SK-N-MC (cell line): ENCODE data around the gene MAN2A2.
A peak's percentile ranks its signal among the peaks of the same experiment; 100 is the strongest.
"Not testable (repeated sequence)": the region's sequence is repeated elsewhere in the genome, so short reads cannot be mapped to it uniquely, and the experiment has no call there.

Experiments
- DNase-seq: peaks from one replicate; pipeline ENCODE4 v3.0.0-alpha.2; 2011; ENCODE audit warnings: low read depth, low spot score
- H3K27ac ChIP-seq: fragments of 200-600 bp; sonication (generic); 2 replicates; pipeline ENCODE4 v1.5.1; 2016; ENCODE audit warnings: mixed run types
- H3K36me3 ChIP-seq: fragments of 200-600 bp; sonication (generic); 2 replicates; pipeline ENCODE4 v1.6.1; 2017; ENCODE audit warnings: antibody characterized with exemption, low read length, mixed read lengths; ENCODE audit not compliant: insufficient read depth
- H3K4me3 ChIP-seq: fragments of 200-600 bp; sonication (generic); 2 replicates; pipeline ENCODE4 v1.5.1; 2016
- H3K9ac ChIP-seq: fragments of 200-600 bp; sonication (generic); 2 replicates; pipeline ENCODE4 v1.8.0; 2017; ENCODE audit warnings: mixed run types, mixed read lengths; ENCODE audit not compliant: insufficient read length
- H3K9me3 ChIP-seq: fragments of 200-600 bp; sonication (generic); 2 replicates; pipeline ENCODE4 v1.6.1; 2017; ENCODE audit warnings: low read depth, mild to moderate bottlenecking, antibody characterized with exemption, low read length, moderate library complexity, mixed read lengths
- EZH2 ChIP-seq: fragments of 200-600 bp; sonication (generic); IDR thresholded peaks from one replicate; pipeline ENCODE4 v1.6.1; 2017; ENCODE audit warnings: antibody characterized with exemption
- FOXP2 ChIP-seq: optimal IDR thresholded peaks from 2 replicates; pipeline ENCODE3; 2011; ENCODE audit warnings: mild to moderate bottlenecking, moderate library complexity; ENCODE audit not compliant: insufficient read depth; ENCODE audit errors: extremely low read length, control extremely low read depth
- POLR2AphosphoS5 ChIP-seq: IDR thresholded peaks from 2 replicates; pipeline ENCODE4 v1.6.1; 2012; ENCODE audit warnings: mild to moderate bottlenecking, low read depth, low read length, borderline replicate concordance

MAN2A2 gene

GRCh38 chr15:90903733-90904536, 833 bp downstream of the MAN2A2 start:
- peak overlapping the region; percentile 86 for H3K9ac ChIP-seq
- no peaks in the 10 kb centered on the region for H3K9me3 ChIP-seq
- no peak for DNase-seq
- peak overlapping the region; percentile 62 for H3K27ac ChIP-seq
- H3K4me3 ChIP-seq, result peak overlapping the region; percentile 95
- peaks cover 31% of the 10 kb centered on the region for H3K36me3 ChIP-seq
- TF ChIP-seq EZH2, result no peak
- TF ChIP-seq POLR2AphosphoS5, result no peak
- TF ChIP-seq FOXP2, result no peak

DNA sequence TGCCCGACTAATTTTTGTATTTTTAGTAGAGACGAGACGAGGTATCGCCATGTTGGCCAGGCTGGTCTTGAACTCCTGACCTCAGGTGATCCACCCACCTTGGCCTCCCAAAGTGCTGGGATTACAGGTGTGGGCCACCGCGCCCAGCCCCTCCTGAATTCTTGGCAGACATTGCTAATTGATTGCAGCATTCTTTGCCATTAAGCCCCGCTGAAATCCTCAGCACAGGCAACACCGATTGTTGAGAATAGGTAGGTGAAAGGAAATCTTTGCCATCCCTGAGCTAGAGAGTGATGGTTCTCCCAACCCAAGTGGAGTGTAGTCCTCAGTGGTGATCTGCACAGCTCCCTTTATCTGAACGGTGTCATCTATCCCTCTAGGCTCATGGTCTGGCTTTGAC, 1.6 kb downstream of the MAN2A2 start:
- peaks cover 35% of the 10 kb centered on the region for H3K36me3 ChIP-seq
- no peak overlapping the region for H3K9ac ChIP-seq
- no peak overlapping the region for H3K4me3 ChIP-seq
- H3K27ac ChIP-seq, result no peak overlapping the region
- no peaks in the 10 kb centered on the region for H3K9me3 ChIP-seq
- TF ChIP-seq FOXP2 (no peak), POLR2AphosphoS5 (no peak), EZH2 (no peak)
- no peak for DNase-seq

DNA sequence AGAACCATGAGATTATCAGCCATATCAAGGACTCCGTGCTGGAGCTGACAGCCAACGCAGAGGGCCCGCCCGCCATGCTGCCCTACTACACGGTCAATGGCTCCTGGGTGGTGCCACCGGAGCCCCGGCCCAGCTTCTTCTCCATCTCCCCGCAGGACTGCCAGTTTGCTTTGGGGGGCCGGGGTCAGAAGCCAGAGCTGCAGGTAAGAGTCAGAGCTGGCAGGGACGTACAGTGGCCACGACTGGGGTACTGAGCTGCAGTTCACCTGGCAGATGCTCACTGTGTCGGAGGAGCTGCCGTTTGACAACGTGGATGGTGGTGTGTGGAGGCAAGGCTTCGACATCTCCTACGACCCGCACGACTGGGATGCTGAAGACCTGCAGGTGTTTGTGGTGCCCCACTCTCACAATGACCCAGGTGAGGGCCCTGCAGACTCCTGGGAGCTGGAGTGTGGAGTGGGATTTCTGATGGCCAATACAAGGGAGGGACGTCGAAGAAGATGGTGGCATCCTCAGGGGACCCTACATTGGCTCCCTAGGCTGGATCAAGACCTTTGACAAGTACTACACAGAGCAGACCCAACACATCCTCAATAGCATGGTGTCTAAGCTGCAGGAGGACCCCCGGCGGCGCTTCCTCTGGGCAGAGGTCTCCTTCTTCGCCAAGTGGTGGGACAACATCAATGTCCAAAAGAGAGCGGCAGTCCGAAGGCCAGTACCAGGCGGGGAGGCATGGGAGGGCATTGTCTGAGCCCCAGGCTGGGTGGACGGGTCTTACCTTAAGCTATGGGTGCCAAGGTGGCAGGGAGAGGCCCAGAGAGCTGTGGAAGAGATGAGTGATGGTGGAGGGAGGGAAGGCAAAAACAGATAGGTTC, 2.4 kb downstream of the MAN2A2 start:
- Histone ChIP-seq H3K36me3 (peaks cover 38% of the 10 kb centered on the region), H3K4me3 (no peak overlapping the region), H3K9ac (no peak overlapping the region), H3K27ac (no peak overlapping the region), H3K9me3 (no peaks in the 10 kb centered on the region)
- TF ChIP-seq POLR2AphosphoS5, result no peak
- DNase-seq, result no peak

GRCh38 chr15:90906181-90906849, 3.2 kb downstream of the MAN2A2 start:
- Histone ChIP-seq H3K27ac (no peak overlapping the region), H3K9ac (no peak overlapping the region), H3K36me3 (peaks cover 45% of the 10 kb centered on the region), H3K9me3 (no peaks in the 10 kb centered on the region), H3K4me3 (no peak overlapping the region)
- DNase-seq, result no peak
- TF ChIP-seq EZH2, result no peak
- no peak for TF ChIP-seq POLR2AphosphoS5
- TF ChIP-seq FOXP2, result no peak

DNA sequence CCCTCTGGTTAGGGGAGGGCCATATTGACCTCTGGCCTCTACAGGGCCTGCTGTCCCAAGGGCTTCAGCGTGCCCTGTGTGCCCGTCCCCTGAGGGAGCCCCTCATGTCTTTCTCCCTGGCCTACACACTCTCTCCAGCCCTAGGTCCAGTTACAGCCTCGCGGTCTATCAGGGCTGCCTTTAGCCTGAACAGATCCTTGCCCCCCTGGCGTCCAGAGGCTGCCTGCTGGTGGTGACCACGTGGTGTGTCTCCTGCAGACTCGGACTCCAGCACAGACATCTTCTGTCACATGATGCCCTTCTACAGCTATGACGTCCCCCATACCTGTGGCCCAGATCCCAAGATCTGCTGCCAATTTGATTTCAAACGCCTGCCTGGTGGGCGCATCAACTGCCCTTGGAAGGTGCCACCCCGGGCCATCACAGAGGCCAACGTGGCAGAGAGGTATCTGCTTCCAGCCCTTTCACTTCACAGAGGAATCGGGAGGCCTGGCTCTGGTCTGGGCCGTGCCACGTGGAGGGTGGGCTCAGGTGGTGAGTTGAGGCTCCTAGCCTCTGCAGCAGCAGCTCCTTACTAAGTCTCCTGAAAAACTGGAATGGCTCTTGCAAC, 4.1 kb downstream of the MAN2A2 start:
- TF ChIP-seq EZH2 (no peak), FOXP2 (no peak), POLR2AphosphoS5 (no peak)
- DNase-seq, result no peak
- H3K27ac ChIP-seq, result no peak overlapping the region
- peaks cover 54% of the 10 kb centered on the region for H3K36me3 ChIP-seq
- no peaks in the 10 kb centered on the region for H3K9me3 ChIP-seq
- H3K4me3 ChIP-seq, result no peak overlapping the region
- no peak overlapping the region for H3K9ac ChIP-seq

DNA sequence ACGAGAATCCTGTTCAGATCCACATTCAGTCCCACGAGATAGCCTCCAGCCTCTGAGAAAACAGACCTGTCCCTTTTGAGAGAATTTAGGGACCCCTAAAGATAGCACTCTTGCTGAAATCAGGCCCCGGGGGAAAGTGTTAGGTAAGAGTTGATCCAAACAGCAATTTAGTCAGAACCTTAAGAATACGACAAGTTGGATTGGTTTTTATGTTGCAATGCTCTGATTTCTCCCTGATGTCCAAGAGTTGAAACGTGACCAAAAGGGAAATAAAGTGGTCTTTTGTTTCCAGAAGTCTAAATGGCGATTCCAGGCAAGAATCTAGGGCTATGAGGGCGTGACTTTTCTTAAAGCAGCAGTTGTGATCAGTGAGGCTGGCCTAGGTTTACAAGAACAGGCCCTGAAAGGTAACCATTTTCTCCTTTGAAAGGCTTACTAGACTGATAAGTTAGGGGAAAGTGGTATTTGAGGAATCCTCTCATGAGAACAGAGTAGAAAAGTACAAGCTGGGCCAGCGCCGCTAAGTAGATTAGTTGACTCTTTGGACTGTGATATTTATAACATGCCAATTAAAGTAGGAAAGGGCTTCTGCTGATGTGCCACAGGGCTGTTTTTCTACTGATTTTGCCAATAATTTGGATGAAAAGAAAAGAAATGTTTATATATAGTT, 4.9 kb downstream of the MAN2A2 start:
- Histone ChIP-seq H3K4me3 (no peak overlapping the region), H3K36me3 (peaks cover 62% of the 10 kb centered on the region)

DNA sequence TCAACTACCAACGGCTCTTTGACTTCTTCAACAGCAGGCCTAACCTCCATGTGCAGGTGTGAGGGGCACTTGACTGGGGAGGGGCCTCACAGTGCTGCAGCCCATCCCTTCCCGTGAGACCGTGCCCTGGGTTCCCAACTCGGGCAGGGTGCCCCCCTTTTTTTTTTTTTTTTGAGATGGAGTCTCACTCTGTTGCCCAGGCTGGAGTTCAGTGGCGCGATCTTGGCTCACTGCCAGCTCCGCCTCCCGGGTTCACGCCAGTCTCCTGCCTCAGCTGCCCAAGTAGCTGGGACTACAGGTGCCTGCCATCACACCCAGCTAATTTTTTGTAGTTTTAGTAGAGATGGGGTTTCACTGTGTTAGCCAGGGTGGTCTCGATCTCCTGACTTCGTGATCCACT, 6.3 kb downstream of the MAN2A2 start:
- H3K4me3 ChIP-seq, H3K9me3 ChIP-seq, H3K9ac ChIP-seq, DNase-seq, H3K27ac ChIP-seq: not testable (repeated sequence)
- peaks cover 71% of the 10 kb centered on the region for H3K36me3 ChIP-seq

More for the DNA sequence above, 4.9 kb downstream of the MAN2A2 start:
- DNase-seq, result no peak
- H3K27ac ChIP-seq, result 0 out of 2 replicates have a peak overlapping the region, but pooled peaks have one; percentile 5
- no peak for TF ChIP-seq EZH2
- TF ChIP-seq POLR2AphosphoS5, result no peak
- TF ChIP-seq FOXP2, result no peak
- H3K9me3 ChIP-seq, result no peaks in the 10 kb centered on the region
- H3K9ac ChIP-seq, result no peak overlapping the region

- Histone ChIP-seq H3K9ac (no peak overlapping the region), H3K9me3 (no peaks in the 10 kb centered on the region), H3K4me3 (no peak overlapping the region), H3K36me3 (peaks cover 75% of the 10 kb centered on the region), H3K27ac (no peak overlapping the region)
- TF ChIP-seq POLR2AphosphoS5 (no peak), FOXP2 (no peak), EZH2 (no peak)
- DNase-seq, result no peak
Measured at GRCh38 chr15:90909976-90910375, 6.9 kb downstream of the MAN2A2 start.
